ENCODE measurements around the gene ERICH6B.

ERICH6B gene

GRCh38 chr13:45540864-45541263 lies 74.7 kb downstream of the ERICH6B start:
- no peak for DNase-seq

- DNase-seq: no peak
Measured at GRCh38 chr13:45540195-45540594, 75.3 kb downstream of the ERICH6B start.

GRCh38 chr13:45538382-45538781 lies 77.2 kb downstream of the ERICH6B start:
- DNase-seq: no peak

GRCh38 chr13:45537516-45537915 lies 78.0 kb downstream of the ERICH6B start:
- no peak for DNase-seq

GRCh38 chr13:45536224-45536623 lies 79.3 kb downstream of the ERICH6B start:
- DNase-seq: no peak

GRCh38 chr13:45534604-45535003 lies 80.9 kb downstream of the ERICH6B start:
- no peak for DNase-seq

GRCh38 chr13:45529758-45530157 lies 85.8 kb downstream of the ERICH6B start:
- no peak for DNase-seq

- no peak for DNase-seq
Measured at GRCh38 chr13:45527699-45528462, 87.7 kb downstream of the ERICH6B start.

GRCh38 chr13:45522571-45522970 lies 93.0 kb downstream of the ERICH6B start:
- DNase-seq: no peak

- no peak for DNase-seq
Measured at GRCh38 chr13:45521297-45521696, 94.2 kb downstream of the ERICH6B start.

- DNase-seq: no peak
Measured at GRCh38 chr13:45519493-45519892, 96.0 kb downstream of the ERICH6B start.

- no peak for DNase-seq
Measured at GRCh38 chr13:45518525-45519245, 96.9 kb downstream of the ERICH6B start.

GRCh38 chr13:45516757-45517156 lies 98.8 kb downstream of the ERICH6B start:
- DNase-seq: no peak

- DNase-seq: no peak
Measured at GRCh38 chr13:45512098-45512496, 103.4 kb downstream of the ERICH6B start.

- peak; percentile 32 for DNase-seq
Measured at GRCh38 chr13:45511310-45512097, 104.0 kb downstream of the ERICH6B start.

- DNase-seq: no peak
Measured at GRCh38 chr13:45510672-45511071, 104.9 kb downstream of the ERICH6B start.

- no peak for DNase-seq
Measured at GRCh38 chr13:45508776-45509175, 106.8 kb downstream of the ERICH6B start.

GRCh38 chr13:45506811-45507210 lies 108.7 kb downstream of the ERICH6B start:
- DNase-seq: no peak

GRCh38 chr13:45503658-45504057 lies 111.9 kb downstream of the ERICH6B start:
- DNase-seq: no peak

GRCh38 chr13:45501175-45501526 lies 114.4 kb downstream of the ERICH6B start:
- DNase-seq: no peak

- DNase-seq: no peak
Measured at GRCh38 chr13:45500492-45501174, 114.9 kb downstream of the ERICH6B start.

GRCh38 chr13:45496942-45497341 lies 118.6 kb downstream of the ERICH6B start:
- no peak for DNase-seq

GRCh38 chr13:45492538-45492937 lies 123.0 kb downstream of the ERICH6B start:
- no peak for DNase-seq
